Stimulated activated CD8-positive, alpha-beta memory T cell treated with anti-CD3 and anti-CD28 coated beads, Interleukin-12 subunit alpha, Interleukin-12 subunit beta, amount 100 ng/mL, for 4 hours (primary cell): Measurements from ENCODE around the gene CCDC69.
"Not testable (repeated sequence)": the region's sequence is repeated elsewhere in the genome, so short reads cannot be mapped to it uniquely, and the experiment has no call there.

Experiments used
- DNase-seq: peaks from one replicate; pipeline ENCODE4 v3.0.0-alpha.2; 2020; ENCODE audit warnings: low read depth

CCDC69 gene

GRCh38 chr5:151222054-151222789 lies 1.7 kb downstream of the CCDC69 start:
- DNase-seq, result no peak

- DNase-seq, result no peak
These were observed 2.3 kb downstream of the CCDC69 start for GRCh38 chr5:151221574-151221973.

- no peak for DNase-seq
These were observed 4.1 kb downstream of the CCDC69 start for GRCh38 chr5:151219789-151220188.

- DNase-seq, result no peak
These were observed 4.8 kb downstream of the CCDC69 start for GRCh38 chr5:151219138-151219537.

- DNase-seq, result no peak
These were observed 5.7 kb downstream of the CCDC69 start for GRCh38 chr5:151218177-151218576.

- DNase-seq, result no peak
These were observed 7.1 kb downstream of the CCDC69 start for GRCh38 chr5:151216781-151217180.

- no peak for DNase-seq
These were observed 8.4 kb downstream of the CCDC69 start for GRCh38 chr5:151215546-151215880.

GRCh38 chr5:151214614-151215545 lies 9.0 kb downstream of the CCDC69 start:
- no peak for DNase-seq

- DNase-seq, result peak; percentile 70
These were observed 9.9 kb downstream of the CCDC69 start for GRCh38 chr5:151213803-151214613.

GRCh38 chr5:151212406-151212798 lies 11.5 kb downstream of the CCDC69 start:
- no peak for DNase-seq

GRCh38 chr5:151208481-151208914 lies 15.4 kb downstream of the CCDC69 start:
- DNase-seq, result no peak

GRCh38 chr5:151205411-151205810 lies 18.5 kb downstream of the CCDC69 start:
- no peak for DNase-seq

GRCh38 chr5:151204051-151204450 lies 19.8 kb downstream of the CCDC69 start:
- DNase-seq, result no peak

GRCh38 chr5:151202381-151203139 lies 21.3 kb downstream of the CCDC69 start:
- no peak for DNase-seq

- DNase-seq, result no peak
These were observed 22.8 kb downstream of the CCDC69 start for GRCh38 chr5:151200913-151201595.

GRCh38 chr5:151199581-151200185 lies 24.2 kb downstream of the CCDC69 start:
- no peak for DNase-seq

GRCh38 chr5:151198861-151199260 lies 25.0 kb downstream of the CCDC69 start:
- no peak for DNase-seq

- DNase-seq, result not testable (repeated sequence)
These were observed 26.6 kb downstream of the CCDC69 start for GRCh38 chr5:151197291-151197600.

GRCh38 chr5:151196556-151197290 lies 27.2 kb downstream of the CCDC69 start:
- no peak for DNase-seq

- DNase-seq, result no peak
These were observed 28.3 kb downstream of the CCDC69 start for GRCh38 chr5:151195622-151196021.
